SHP77 (cell line): ENCODE data around the gene LEPR.
A peak's percentile ranks its signal among the peaks of the same experiment; 100 is the strongest.
"Not testable (repeated sequence)": the region's sequence is repeated elsewhere in the genome, so short reads cannot be mapped to it uniquely, and the experiment has no call there.

Experiments used
- DNase-seq, 2 experiments: peaks; one replicate each; lab custom pipeline; 2025; lab: John Stamatoyannopoulos, UW

The LEPR gene

DNA sequence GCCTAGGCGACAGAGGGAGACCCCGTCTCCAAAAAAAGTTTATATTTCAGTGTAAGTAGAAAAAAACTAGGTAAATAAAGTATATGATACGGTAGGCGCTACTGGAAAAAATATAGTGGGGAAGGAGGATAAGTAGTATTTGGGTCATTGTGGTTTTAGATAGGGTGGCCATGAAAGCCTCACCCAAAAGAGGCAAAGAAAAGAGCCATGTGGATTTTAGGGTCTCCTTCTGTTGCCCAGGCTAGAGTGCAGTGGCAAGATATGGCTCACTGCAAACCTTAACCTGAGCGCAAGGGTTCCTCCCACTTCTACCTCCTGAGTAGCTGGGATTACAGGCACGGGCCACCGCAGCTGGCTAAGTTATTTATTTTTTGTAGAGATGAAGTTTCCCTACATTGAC is 17.1 kb downstream of the LEPR start:
- DNase-seq, result no peak

DNA sequence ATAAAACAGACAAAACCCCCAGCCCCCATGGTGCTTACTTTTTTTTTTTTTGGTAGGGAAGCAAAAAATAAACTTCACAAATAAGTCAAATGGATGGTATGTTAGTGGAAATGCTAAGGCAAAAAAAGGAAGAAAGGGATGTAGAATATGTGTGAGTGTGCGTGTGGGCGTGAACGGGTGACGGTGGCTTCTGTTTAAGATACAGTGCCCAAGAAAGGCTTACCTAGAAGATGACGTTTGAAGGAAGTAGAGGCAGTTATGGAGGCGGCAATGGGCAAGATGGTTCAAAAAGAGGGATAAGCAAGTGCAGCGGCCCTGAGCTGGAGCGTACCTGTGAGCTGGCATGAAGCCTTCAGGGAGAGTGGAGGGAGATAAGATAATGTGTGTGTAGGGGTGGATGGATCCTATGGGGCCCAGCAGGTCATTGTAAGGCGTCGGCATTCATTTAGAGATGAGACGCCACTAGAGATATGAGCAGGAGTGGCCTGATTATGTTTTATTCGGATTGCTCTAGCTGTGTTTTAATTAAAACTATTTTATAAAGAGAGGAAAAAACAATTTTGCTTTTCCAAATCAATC is 19.9 kb downstream of the LEPR start:
- DNase-seq, result no peak

DNA sequence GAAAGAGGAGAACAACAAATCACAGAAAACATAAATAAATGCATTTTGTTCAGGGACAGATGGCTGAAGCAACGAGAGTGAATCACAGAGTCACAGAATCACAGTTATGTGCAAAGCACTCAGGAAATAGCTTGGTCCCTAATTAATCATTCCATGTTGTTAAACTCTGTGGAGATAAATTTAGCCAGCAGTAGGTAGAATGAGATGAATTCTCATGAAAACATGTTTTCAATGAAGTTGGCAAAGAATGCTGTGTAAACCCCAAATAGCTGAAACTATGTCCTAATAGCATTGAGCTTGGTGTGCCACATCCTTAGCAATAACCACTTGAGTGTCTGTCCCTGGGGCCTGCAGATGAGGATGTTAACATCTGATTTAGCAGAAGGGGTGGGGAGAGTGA is 20.4 kb downstream of the LEPR start:
- no peak for DNase-seq

DNA sequence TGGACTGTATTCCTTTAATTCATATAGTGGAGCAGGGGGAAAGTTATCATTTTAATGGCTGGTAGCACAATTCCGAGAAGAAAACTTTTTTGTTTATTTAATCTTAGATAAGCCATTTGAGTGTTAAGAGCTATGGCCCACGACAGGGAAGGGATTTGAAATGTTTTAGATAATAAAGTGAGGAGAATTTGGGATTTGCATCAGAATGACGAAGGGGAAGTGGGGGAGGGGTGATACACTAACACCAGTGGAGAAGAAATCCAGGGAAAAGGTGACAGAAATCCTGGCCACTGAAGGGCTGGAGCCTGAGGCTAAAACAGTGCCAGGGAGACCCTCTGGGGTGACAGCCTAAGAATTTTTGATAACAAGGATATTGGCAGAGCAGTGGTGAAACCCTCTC is 21.0 kb downstream of the LEPR start:
- no peak for DNase-seq

DNA sequence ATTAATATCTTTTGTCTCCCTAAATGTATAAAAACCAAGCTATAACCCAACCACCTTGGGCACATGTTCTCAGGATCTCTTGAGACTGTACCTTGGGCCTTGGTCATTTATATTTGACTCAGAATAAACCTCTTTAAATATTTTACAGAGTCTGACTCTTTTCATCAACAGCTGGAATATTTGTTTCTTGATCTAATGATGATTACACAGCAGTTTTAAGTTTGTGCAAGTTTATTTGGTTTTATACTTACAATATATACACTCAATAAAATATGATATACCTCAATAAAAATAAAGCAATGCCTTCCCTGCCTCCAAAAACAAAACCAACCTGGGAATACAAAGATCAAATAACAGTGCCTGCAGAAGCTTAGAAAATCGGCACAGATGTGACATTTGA is 22.0 kb downstream of the LEPR start:
- no peak for DNase-seq

DNA sequence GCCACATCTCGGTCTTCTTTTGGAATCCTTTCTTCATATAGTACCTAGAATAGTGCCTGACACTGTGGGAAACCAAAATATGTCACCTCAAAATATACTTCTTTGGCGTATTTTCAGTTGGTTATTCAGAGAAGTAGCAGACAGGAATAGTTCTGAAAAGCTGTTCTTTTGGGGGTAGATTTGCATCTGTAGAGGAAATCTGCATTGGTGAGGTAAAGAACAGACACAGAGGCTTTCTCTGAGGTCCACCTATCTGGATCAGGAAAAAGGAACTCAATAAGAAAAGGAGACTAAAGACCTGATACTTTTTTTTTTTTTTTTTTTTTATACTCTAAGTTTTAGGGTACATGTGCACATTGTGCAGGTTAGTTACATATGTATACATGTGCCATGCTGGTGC is 23.2 kb downstream of the LEPR start:
- no peak for DNase-seq

DNA sequence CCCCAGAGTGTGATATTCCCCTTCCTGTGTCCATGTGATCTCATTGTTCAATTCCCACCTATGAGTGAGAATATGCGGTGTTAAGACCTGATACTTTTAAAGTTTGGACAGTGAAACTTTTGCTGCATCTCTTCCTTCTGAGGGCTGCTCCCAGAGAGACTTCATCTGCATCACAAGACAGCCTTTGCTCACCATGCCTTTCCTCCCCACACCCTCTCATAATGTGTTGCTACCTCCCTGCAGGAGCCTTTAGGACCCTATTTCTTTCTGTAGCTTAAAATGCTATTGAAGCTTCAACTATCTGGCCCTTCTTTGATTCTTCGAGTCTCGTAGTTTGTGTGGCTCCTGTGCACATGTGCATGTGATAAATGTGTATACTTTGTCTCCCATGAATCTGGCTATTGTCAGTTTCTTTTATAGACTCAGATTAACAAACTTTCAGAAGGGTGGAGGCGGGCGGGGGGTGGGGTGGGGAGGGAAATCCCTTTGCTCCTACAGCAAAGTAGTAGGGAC is 23.7 kb downstream of the LEPR start:
- no peak for DNase-seq

DNA sequence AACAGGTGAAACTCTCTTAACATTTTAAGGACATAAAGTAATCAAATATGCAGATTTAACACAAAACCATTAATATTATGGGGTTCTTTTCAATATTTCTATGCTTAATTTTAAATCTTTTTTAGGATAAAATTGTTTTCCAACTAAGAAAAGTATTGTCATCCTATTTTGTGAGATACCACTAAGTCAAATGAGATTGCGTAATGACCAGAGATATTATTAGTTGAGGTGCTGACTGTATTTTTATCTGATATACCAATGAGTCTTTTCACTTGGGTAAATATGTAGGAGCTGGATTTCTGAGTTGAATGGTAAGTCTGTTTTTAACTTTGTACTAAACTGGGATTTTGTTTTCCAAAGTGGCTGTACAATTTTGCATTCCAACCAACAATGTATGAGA is 25.4 kb downstream of the LEPR start:
- DNase-seq, result no peak

DNA sequence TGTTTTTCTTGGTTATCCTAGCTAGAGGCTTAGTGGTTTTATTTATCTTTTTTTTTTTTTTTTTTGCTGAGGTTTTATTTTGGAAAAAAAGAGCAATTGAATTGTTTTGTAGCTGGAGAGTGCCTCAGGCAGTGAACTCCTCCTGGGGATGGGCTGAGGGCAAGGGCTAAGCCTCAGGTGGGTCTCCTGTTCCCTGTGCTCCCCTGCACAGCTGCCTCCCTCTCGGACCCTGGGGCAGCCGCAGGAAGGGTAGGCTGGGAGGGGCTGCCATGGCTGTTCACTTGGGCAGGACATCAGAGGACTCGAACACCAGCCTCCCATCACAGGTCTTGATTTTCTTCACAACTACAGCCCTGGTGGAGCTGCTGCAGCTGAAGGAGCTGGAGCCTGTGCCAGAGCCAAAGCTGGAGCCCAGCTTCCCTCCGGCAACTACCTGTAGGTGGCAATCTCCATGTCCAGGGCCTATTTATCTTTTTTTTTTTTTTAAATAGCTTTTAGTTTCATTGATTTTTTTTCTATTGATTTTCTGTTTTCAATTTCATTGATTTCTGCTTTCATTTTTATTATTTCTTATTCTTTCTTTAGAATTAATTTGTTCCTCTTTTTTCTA is 28.9 kb downstream of the LEPR start:
- no peak for DNase-seq

DNA sequence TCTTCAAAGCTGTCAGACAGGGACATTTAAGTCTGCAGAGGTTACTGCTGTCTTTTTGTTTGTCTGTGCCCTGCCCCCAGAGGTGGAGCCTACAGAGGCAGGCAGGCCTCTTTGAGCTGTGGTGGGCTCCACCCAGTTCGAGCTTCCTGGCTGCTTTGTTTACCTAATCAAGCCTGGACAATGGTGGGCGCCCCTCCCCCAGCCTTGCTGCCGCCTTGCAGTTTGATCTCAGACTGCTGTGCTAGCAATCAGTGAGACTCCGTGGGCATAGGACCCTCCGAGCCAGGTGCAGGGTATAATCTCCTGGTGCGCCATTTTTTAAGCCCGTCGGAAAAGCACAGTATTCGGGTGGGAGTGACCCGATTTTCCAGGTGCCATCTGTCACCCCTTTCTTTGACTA is 35.2 kb downstream of the LEPR start:
- DNase-seq, result not testable (repeated sequence)

DNA sequence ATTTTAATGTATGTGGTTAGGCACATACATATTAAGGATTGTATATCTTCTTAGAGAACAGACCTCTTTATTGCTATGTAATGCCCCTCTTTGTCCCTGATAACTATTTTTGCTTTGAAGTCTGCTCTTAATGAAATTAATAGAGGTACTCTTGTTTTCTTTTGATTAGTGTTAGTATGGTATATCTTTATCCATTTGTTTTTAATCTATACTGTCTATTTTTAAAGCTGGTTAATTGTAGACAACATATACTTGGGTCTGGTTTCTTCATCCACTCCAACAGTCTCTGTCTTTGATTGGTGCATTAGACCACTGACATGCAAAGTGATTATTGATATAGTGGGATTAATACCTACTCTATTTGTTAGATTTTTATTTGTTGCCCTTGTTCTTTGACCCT is 36.0 kb downstream of the LEPR start:
- DNase-seq, result no peak

DNA sequence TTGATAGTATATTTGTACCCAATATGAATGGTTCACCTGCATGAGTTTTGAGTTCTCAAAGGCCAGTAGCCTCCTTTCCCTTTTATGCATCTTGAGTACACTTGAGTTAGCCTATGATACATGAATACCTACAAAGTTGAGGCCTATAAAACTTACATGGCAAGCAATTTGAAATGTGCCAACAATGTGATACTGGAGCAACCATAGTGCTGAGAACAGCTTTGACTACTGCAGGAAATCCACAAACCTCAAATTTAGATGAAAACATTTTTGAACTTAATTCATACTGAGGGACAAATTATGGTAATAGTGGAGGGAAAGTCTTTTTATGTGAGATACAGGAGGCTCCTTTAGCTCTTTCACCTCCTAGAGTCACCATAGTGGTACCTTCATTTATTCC is 37.4 kb downstream of the LEPR start:
- DNase-seq, result no peak

DNA sequence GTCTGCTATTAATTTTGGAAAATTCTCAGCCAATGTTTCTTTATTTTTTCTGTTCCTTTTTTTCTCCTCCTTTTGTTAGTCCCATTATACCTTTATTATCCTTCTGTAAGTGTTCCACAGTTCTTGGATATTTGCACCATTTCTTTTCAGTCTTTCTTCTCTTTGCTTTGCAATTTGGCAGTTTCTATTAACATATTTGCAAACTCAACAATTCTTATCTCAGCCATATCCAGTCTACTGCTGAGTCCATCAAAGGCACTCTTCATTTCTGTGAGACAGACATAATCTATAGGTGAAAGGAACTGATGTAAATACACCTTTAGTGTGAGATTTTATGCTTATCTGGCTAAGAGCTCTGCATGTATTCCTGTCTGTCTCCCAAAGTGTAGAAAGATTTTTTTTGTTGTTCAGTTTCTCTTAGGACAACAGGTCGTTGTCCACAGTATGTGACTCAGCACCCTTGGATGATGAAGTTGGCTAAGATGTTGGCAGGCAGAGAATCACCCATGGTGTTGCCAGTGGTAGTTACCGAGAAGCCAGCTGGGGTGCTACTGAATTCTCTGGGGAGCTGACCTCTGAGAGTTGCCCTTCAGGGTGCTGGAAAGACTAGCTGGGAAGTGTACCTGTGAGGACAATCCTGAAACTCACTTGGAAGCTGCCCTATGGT is 38.4 kb downstream of the LEPR start:
- DNase-seq, result no peak

DNA sequence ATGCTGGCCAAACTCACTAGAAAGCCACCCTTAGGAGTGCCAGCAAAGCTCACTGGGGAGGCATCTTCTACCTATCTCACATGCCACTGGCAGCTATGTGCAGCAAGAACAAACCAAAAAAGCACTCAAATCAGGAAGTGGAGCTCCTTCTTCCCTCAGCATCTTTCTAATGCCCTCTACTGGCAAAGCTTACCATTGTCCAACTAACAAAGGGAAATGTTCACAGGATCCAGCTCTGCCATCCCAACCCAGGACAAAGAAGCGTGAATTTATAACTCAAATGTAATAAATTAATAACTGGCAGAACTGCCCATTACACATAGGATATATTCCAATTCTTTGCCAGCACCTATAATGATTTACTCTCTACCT is 38.9 kb downstream of the LEPR start:
- peak in 1 of 2 experiments; percentile 22 for DNase-seq

DNA sequence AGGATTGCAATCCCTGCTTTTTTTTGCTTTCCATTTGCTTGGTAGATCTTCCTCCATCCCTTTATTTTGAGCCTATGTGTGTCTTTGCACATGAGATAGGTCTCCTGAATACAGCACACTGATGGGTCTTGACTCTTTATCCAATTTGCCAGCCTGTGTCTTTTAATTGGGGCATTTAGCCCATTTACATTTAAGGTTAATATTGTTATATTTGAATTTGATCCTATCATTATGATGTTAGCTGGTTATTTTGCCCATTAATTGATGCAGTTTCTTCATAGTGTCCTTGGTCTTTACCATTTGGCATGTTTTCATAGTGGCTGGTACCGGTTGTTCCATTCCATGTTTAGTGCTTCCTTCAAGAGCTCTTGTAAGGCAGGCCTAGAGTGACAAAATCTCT is 45.4 kb downstream of the LEPR start:
- DNase-seq, result not testable (repeated sequence)

DNA sequence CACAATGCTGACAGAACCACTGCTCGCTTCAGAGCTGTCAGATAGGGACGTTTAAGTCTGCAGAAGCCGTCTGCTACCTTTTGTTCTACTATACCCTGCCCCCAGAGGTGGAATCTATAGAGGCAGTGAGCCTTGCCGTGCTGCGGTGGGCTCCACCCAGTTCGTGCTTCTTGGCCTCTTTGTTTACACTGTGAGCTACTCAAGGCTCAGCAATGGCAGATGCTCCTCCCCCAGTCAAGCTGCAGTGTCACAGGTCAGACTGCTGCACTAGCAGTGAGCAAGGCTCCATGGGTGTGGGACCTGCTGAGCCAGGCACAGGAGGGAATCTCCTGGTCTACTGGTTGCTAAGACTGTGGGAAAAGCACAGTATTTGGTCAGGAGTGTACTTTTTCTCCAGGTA is 47.1 kb downstream of the LEPR start:
- peak; percentile 21 to 36 for DNase-seq

DNA sequence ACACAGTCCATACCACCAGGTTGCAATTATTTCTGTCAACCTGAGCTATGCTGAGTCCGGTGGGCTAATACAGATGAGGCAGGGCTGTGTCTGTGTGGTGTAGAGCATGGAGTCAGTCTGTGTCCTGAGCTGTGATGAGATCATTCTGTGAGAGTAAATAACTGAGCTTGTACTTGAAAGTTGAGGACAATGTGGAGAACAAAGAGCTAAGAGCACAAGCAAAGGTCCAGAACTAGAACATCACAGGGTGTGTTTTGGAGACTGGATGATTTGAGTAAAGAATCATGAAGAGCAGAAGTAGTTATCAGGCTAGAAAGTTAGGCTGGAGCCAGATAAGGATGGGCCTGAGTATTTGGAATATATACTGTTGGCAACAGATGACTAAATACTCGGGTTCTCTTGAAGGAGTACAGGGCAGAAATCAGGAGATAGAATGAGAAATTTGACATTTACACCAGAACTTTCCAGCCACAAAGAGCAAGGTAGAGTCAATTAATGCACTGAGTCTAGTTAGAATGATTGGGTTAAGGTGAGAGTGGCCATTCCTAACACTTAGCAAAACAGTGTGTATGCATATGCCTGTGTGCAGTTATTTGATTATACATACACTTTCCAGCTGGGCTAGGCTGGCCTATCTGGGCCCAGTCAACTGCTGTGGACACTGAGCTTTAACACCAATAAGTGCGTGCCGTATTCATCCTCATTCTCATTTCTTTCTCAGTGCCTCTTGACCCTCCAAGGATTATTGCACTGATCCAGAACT is 48.8 kb downstream of the LEPR start:
- no peak for DNase-seq

DNA sequence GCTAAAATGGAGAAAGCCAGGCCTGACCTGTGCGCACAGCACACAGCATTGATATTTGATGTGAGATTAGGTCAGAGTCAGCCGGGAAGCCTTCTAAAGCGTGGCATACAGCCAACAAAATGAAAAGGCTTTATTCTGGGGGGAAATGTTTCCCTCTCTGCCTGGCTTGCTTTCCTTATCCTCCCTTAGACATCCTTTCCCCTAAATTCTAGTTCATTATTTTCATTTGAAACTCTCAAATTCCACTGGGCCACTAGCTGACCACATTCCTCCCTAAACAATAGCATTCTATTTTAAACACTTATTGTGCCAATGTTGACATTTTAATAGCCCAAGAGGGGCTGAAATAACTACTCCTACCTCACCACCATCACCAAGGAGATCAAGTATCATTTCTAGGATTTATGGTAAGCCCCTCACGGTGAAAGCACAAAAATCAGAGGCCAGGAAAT is 49.4 kb downstream of the LEPR start:
- DNase-seq, result peak; percentile 31 to 61
